Duodenal mucosa (tissue), 2 donors: Measurements from ENCODE around the gene ORC4.

Experiments used
- H3K27ac ChIP-seq: one replicate; pipeline ENCODE4 v1.7.0; 2013; ENCODE audit warnings: low read depth, low read length
- H3K27me3 ChIP-seq, 2 donors: one replicate each; pipeline ENCODE4 v1.7.0; 2013; ENCODE audit warnings: low read length in 2 of 2, control low read depth in 1 of 2; ENCODE audit not compliant: insufficient read depth in 2 of 2, control insufficient read depth in 1 of 2
- H3K36me3 ChIP-seq, 2 donors: one replicate each; pipeline ENCODE4 v1.7.0; 2013; ENCODE audit warnings: low read length in 2 of 2, control low read depth in 1 of 2; ENCODE audit not compliant: insufficient read depth in 2 of 2, control insufficient read depth in 1 of 2
- H3K4me1 ChIP-seq, 2 donors: one replicate each; pipeline ENCODE4 v1.7.0; 2013; ENCODE audit warnings: low read length in 2 of 2, control low read depth in 1 of 2; ENCODE audit not compliant: insufficient read depth in 2 of 2, control insufficient read depth in 1 of 2
- H3K4me3 ChIP-seq, 2 donors: one replicate each; pipeline ENCODE4 v1.7.0; 2013; ENCODE audit warnings: low read length in 2 of 2, low read depth in 1 of 2
- H3K9ac ChIP-seq, 2 donors: one replicate each; pipeline ENCODE4 v1.7.0; 2013; ENCODE audit warnings: low read length in 2 of 2, low read depth in 1 of 2
- H3K9me3 ChIP-seq, 2 donors: one replicate each; pipeline ENCODE4 v1.7.0; 2013; ENCODE audit warnings: low read length in 2 of 2, control low read depth in 1 of 2; ENCODE audit not compliant: control insufficient read depth in 1 of 2

ORC4 gene

GRCh38 chr2:148042219-148042618 lies 21.7 kb upstream of the ORC4 start:
- no peak overlapping the region for H3K27ac ChIP-seq
- peaks cover 0 to 3% of the 10 kb centered on the region in 2 donors for H3K36me3 ChIP-seq

DNA sequence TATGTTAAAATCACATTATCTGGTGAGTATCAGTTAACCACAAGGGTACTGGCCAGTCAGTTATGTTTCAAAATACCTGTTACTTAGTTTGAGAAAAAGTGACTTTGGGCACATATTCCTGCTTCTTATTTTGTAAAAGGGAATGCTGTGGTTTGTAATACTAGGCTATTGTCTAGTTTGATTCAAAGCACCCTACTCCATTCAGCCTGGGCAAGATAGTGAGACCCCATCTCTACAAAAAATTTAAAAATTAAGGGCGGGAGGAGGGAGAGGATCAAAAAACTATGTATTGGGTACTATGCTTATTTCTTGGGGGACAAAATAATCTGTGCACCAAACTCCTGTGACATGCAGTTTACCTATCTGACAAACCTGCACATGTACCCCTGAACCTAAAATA lies 19.2 kb upstream of the ORC4 start:
- no peak overlapping the region for H3K4me3 ChIP-seq

More at GRCh38 chr2:148042219-148042618, 21.7 kb upstream of the ORC4 start:
- Histone ChIP-seq H3K4me3 (no peak overlapping the region), H3K27me3 (no peaks in the 10 kb centered on the region), H3K9ac (no peak overlapping the region), H3K9me3 (no peaks in the 10 kb centered on the region), H3K4me1 (no peaks in the 10 kb centered on the region)

GRCh38 chr2:148032215-148032614 lies 11.7 kb upstream of the ORC4 start:
- no peak overlapping the region for H3K27ac ChIP-seq

More for the DNA sequence above, 19.2 kb upstream of the ORC4 start:
- Histone ChIP-seq H3K27me3 (no peaks in the 10 kb centered on the region), H3K4me1 (no peaks in the 10 kb centered on the region), H3K9me3 (no peaks in the 10 kb centered on the region), H3K36me3 (peaks cover 0 to 3% of the 10 kb centered on the region in 2 donors), H3K9ac (no peak overlapping the region), H3K27ac (no peak overlapping the region)

DNA sequence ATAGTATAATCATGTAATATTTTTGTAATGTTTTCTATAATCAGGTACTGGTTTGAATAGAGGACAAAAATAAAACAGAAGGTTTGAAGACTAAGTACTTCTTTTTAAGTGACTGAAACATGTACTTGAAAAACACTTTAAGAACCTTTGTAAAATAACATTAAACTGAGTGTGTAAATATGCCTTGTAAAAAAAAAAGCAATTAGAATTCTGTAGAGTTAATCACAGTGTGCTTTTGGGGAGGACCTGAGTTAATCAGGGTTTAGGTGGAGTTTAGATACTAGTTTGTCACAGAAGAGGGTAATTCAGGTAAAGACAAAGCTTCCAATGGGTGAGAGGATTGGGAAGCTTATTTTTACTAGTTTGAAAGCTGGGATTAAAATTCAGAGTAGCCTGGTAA lies 10.6 kb upstream of the ORC4 start:
- Histone ChIP-seq H3K4me3 (no peak overlapping the region), H3K9ac (no peak overlapping the region), H3K27me3 (no peaks in the 10 kb centered on the region), H3K4me1 (no peaks in the 10 kb centered on the region), H3K27ac (no peak overlapping the region), H3K36me3 (no peaks in the 10 kb centered on the region), H3K9me3 (no peaks in the 10 kb centered on the region)

More at GRCh38 chr2:148032215-148032614, 11.7 kb upstream of the ORC4 start:
- no peak overlapping the region for H3K9ac ChIP-seq
- H3K27me3 ChIP-seq: no peaks in the 10 kb centered on the region
- no peak overlapping the region for H3K4me3 ChIP-seq
- no peaks in the 10 kb centered on the region for H3K4me1 ChIP-seq
- no peaks in the 10 kb centered on the region for H3K9me3 ChIP-seq
- no peaks in the 10 kb centered on the region for H3K36me3 ChIP-seq

GRCh38 chr2:148028781-148029180 lies 8.2 kb upstream of the ORC4 start:
- Histone ChIP-seq H3K4me3 (no peak overlapping the region), H3K27ac (no peak overlapping the region), H3K27me3 (no peaks in the 10 kb centered on the region), H3K9ac (no peak overlapping the region), H3K36me3 (no peaks in the 10 kb centered on the region), H3K9me3 (no peaks in the 10 kb centered on the region), H3K4me1 (peaks cover 0 to 5% of the 10 kb centered on the region in 2 donors)

DNA sequence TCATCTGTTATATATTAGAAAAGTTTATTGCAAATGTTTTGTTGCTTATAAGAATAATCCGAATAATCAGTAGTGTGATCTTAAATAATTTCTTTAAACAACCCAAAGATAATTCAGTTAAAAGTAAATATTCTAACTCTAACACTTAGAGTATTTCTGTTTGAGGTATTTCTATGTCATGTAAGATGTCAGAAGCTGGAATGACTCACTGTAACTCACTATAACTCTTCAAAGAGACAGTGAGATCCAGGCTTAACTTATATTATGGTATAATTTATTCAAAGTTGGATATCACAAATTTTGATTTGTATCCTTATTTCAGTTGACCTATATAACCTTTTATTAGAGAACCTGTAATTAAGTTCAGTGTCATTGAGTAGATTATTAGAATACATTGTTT lies 7.3 kb upstream of the ORC4 start:
- Histone ChIP-seq H3K36me3 (no peaks in the 10 kb centered on the region), H3K9ac (no peak overlapping the region), H3K4me1 (peaks cover 0 to 7% of the 10 kb centered on the region in 2 donors), H3K27ac (no peak overlapping the region), H3K9me3 (no peaks in the 10 kb centered on the region), H3K4me3 (no peak overlapping the region), H3K27me3 (no peaks in the 10 kb centered on the region)

- Histone ChIP-seq H3K36me3 (no peaks in the 10 kb centered on the region), H3K9ac (no peak overlapping the region), H3K4me1 (peaks cover 5 to 16% of the 10 kb centered on the region in 2 donors), H3K9me3 (no peaks in the 10 kb centered on the region), H3K27me3 (no peaks in the 10 kb centered on the region), H3K27ac (no peak overlapping the region), H3K4me3 (no peak overlapping the region)
Measured at GRCh38 chr2:148026573-148026972, 6.0 kb upstream of the ORC4 start.

- Histone ChIP-seq H3K4me1 (peaks cover 9 to 22% of the 10 kb centered on the region in 2 donors), H3K36me3 (no peaks in the 10 kb centered on the region), H3K27ac (no peak overlapping the region), H3K4me3 (no peak overlapping the region), H3K9me3 (no peaks in the 10 kb centered on the region), H3K27me3 (no peaks in the 10 kb centered on the region), H3K9ac (no peak overlapping the region)
Measured at GRCh38 chr2:148023861-148024260, 3.3 kb upstream of the ORC4 start.

DNA sequence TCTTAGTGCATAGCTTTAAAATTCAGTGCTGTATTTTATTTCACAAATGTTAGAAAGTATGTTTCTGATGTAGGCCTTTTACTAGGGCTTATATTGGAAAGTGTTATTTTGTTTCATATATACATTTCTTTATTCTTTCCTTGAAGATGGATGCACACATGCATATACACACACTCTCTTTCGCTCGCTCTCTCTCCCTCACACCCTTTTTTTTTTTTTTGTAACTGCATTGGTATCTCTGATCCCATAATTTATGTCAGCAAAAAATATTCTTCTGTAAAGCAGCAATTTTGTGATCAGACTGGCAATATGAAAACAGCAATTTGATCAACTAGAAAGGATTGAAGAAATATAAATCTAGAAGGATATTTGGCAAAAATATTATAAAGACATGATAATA lies 2.3 kb upstream of the ORC4 start:
- no peak overlapping the region for H3K9ac ChIP-seq
- no peak overlapping the region for H3K4me3 ChIP-seq
- H3K27ac ChIP-seq: no peak overlapping the region
- no peaks in the 10 kb centered on the region for H3K9me3 ChIP-seq
- H3K27me3 ChIP-seq: no peaks in the 10 kb centered on the region
- H3K36me3 ChIP-seq: no peaks in the 10 kb centered on the region
- peaks cover 11 to 22% of the 10 kb centered on the region in 2 donors for H3K4me1 ChIP-seq

DNA sequence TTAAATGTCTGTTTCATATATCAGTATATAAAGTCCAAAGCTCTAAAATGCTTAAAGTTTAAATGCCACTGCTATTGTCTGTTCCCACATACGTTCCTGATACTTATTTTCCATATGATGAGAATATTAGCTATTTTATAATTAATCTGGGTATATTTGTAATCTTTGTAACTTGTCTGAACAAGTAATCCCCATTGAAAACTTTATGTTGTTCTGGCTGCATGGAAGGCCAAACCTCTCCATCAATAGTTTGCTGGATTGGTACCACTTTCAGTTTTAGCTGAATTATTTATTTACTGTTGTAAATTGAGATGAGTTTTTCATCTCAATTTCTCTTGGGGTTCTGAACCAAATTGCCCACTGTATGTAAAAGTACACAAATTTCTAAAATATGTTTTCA lies 1.8 kb upstream of the ORC4 start:
- H3K4me1 ChIP-seq: peaks cover 11 to 22% of the 10 kb centered on the region in 2 donors
- no peaks in the 10 kb centered on the region for H3K27me3 ChIP-seq
- H3K4me3 ChIP-seq: peak overlapping the region; percentile 93 to 96
- peak overlapping the region; percentile 92 to 97 for H3K9ac ChIP-seq
- H3K36me3 ChIP-seq: no peaks in the 10 kb centered on the region
- no peak overlapping the region for H3K27ac ChIP-seq
- no peaks in the 10 kb centered on the region for H3K9me3 ChIP-seq

GRCh38 chr2:148021886-148022285 lies 1.3 kb upstream of the ORC4 start:
- Histone ChIP-seq H3K27me3 (no peaks in the 10 kb centered on the region), H3K9ac (peak overlapping the region; percentile 92 to 97), H3K4me1 (peaks cover 11 to 22% of the 10 kb centered on the region in 2 donors), H3K4me3 (peak overlapping the region; percentile 93 to 96), H3K27ac (peak overlapping the region; percentile 88), H3K36me3 (no peaks in the 10 kb centered on the region), H3K9me3 (no peaks in the 10 kb centered on the region)
